NB4 (cell line): ENCODE data around the gene FAM83E.

ENCODE experiments used
- CTCF ChIP-seq: IDR thresholded peaks from one replicate; pipeline ENCODE4 v1.5.1; 2012; ENCODE audit warnings: low read depth, low read length
- MYC ChIP-seq: IDR thresholded peaks from 2 replicates; pipeline ENCODE4 v1.6.1; 2011; ENCODE audit warnings: low read depth, low read length
- POLR2A ChIP-seq: IDR thresholded peaks from 2 replicates; pipeline ENCODE4 v1.6.1; 2011; ENCODE audit warnings: mild to moderate bottlenecking; ENCODE audit not compliant: insufficient read length; ENCODE audit errors: extremely low read depth

DNA sequence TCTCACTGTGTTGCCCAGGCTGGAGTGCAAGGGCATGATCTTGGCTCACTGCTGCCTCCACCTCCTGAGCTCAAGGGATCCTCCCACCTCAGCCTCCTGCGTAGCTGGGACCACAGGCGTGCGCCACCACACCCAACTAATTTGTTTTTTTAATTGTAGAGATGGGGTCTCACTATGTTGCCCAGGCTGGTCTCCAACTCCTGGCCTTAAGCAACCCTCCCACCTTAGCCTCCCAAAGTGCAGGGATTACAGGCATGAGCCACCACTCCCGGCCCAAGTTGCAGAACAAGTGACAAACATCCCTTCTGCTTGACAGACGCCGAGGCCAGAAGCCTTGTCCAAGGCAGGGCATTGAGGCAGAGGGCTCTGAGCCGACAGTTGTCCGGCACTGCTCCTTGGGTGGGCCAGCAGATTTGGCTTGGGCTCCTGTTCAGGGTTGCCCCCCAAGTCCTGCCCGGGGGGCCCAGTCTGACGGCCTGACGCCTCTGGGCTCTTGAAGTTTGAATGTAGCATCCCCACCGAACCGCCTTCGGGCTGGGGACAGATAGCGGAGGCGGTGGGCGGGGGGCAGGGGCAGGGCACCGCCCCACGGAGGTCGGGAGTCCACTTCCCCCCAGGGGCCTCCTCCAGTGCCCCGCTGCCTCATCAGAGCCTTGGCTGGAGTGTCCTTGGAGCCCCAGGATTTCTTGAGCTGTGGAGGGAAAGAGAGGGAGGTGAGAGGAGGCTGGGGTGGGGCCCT, 14.0 kb downstream of the FAM83E start:
- TF ChIP-seq CTCF (no peak), POLR2A (no peak), MYC (no peak)
